SK-N-SH (cell line): Measurements from ENCODE around the gene ADGRL3. TPM values are rescaled to one million over a fixed set of nuclear protein-coding genes. Genes with fewer than 3 reads are reported as not detected.

ENCODE experiments used
- CTCF ChIA-PET: fragments of 300-600, 350-600 bp; formaldehyde crosslinking; extraction: SDS; loops from one replicate; lab custom pipeline; 2021; lab: Yijun Ruan, JAX
- POLR2A ChIA-PET: fragments of 350-600 bp; sonication (Branson Sonifier 250); formaldehyde crosslinking; extraction: SDS; loops from one replicate; lab custom pipeline; 2020; ENCODE audit warnings: antibody characterized with exemption, inconsistent platforms; lab: Yijun Ruan, JAX
- DNase-seq: peaks from one replicate; pipeline ENCODE4 v3.0.0; 2012
- H2AFZ ChIP-seq: fragments of 200-600 bp; sonication (generic); 2 replicates; pipeline ENCODE4 v1.8.1; 2016; ENCODE audit warnings: antibody characterized with exemption, mild to moderate bottlenecking, low read depth
- H3F3A ChIP-seq: fragments of 200-600 bp; sonication (generic); replicated peaks from 2 replicates; pipeline ENCODE3; 2016; ENCODE audit warnings: antibody characterized with exemption, mild to moderate bottlenecking; ENCODE audit not compliant: insufficient read depth
- H3K27ac ChIP-seq, 2 experiments: fragments of 200-500 bp in 1 of 2; fragments of 200-600 bp in 1 of 2; sonication (Bioruptor generic) in 1 of 2; sonication (generic), shearing (Covaris generic) in 1 of 2; 2 replicates each; pipeline versions ENCODE4 v1.5.1 to v1.6.1; 2014 to 2016; ENCODE audit warnings: low read depth in 2 of 2, inconsistent platforms in 1 of 2, low read length in 1 of 2, mild to moderate bottlenecking in 1 of 2, mixed read lengths in 1 of 2
- H3K27me3 ChIP-seq: fragments of 200-600 bp; sonication (generic), shearing (Covaris generic); 2 replicates; pipeline ENCODE4 v1.6.1; 2016; ENCODE audit warnings: mixed run types; ENCODE audit not compliant: insufficient read depth
- H3K36me3 ChIP-seq, 2 experiments: fragments of 200-500 bp in 1 of 2; fragments of 200-600 bp in 1 of 2; sonication (Bioruptor generic) in 1 of 2; sonication (generic) in 1 of 2; replicated peaks in 1 of 2; 2 replicates each; pipeline versions ENCODE3 to v1.5.1; 2014 to 2016; ENCODE audit warnings: low read length in 1 of 2, mild to moderate bottlenecking in 1 of 2; ENCODE audit not compliant: insufficient read depth in 2 of 2, control insufficient read depth in 1 of 2
- H3K4me1 ChIP-seq, 2 experiments: fragments of 200-500 bp in 1 of 2; fragments of 200-600 bp in 1 of 2; sonication (Bioruptor generic) in 1 of 2; sonication (generic), shearing (Covaris generic) in 1 of 2; 2 replicates each; pipeline versions ENCODE4 v1.5.1 to v1.6.1; 2014 to 2016; ENCODE audit warnings: low read depth in 1 of 2, low read length in 1 of 2, mixed run types in 1 of 2; ENCODE audit not compliant: insufficient read depth in 2 of 2, control insufficient read depth in 1 of 2
- H3K4me2 ChIP-seq: fragments of 200-600 bp; sonication (generic), shearing (Covaris generic); 2 replicates; pipeline ENCODE4 v1.6.1; 2017; ENCODE audit warnings: mixed run types
- H3K4me3 ChIP-seq, 2 experiments: fragments of 200-500 bp in 1 of 2; fragments of 200-600 bp in 1 of 2; sonication (Bioruptor generic) in 1 of 2; sonication (generic), shearing (Covaris generic) in 1 of 2; 2 replicates each; pipeline versions ENCODE4 v1.5.1 to v1.8.1; 2014 to 2016; ENCODE audit warnings: low read depth in 2 of 2, inconsistent platforms in 1 of 2, low read length in 1 of 2, mild to moderate bottlenecking in 1 of 2, mixed read lengths in 1 of 2, moderate library complexity in 1 of 2
- H3K79me2 ChIP-seq: fragments of 200-600 bp; sonication (generic); 2 replicates; pipeline ENCODE4 v1.8.1; 2017; ENCODE audit warnings: mild to moderate bottlenecking; ENCODE audit not compliant: insufficient read depth
- H3K9ac ChIP-seq: fragments of 200-600 bp; sonication (generic); 2 replicates; pipeline ENCODE4 v1.6.1; 2017; ENCODE audit warnings: mixed run types
- H3K9me2 ChIP-seq: fragments of 200-600 bp; sonication (generic); 2 replicates; pipeline ENCODE4 v1.6.1; 2017; ENCODE audit warnings: mixed run types
- H3K9me3 ChIP-seq: fragments of 200-600 bp; sonication (generic); 2 replicates; pipeline ENCODE4 v1.6.1; 2017; ENCODE audit warnings: mixed run types, mild to moderate bottlenecking, moderate library complexity
- H4K20me1 ChIP-seq: fragments of 200-600 bp; sonication (generic); 2 replicates; pipeline ENCODE4 v1.6.1; 2017; ENCODE audit warnings: mild to moderate bottlenecking, mixed run types; ENCODE audit not compliant: insufficient read depth
- CHD2 ChIP-seq: fragments of 150-350 bp; IDR thresholded peaks from 2 replicates; pipeline ENCODE4 v1.6.1; 2018; ENCODE audit warnings: low read length; ENCODE audit not compliant: partially characterized antibody
- EP300 ChIP-seq, 2 experiments: IDR thresholded peaks; 2 replicates each; pipeline versions ENCODE4 v1.4.0 to v1.6.1; 2012; ENCODE audit warnings: borderline replicate concordance in 1 of 2, low read depth in 1 of 2, low read length in 1 of 2
- FOXM1 ChIP-seq: IDR thresholded peaks from 2 replicates; pipeline ENCODE4 v1.4.0; 2012; ENCODE audit warnings: low read depth, mild to moderate bottlenecking
- GATA2 ChIP-seq: sonication (generic); formaldehyde crosslinking; IDR thresholded peaks from 2 replicates; pipeline ENCODE4 v1.5.0; 2020; ENCODE audit warnings: mild to moderate bottlenecking, missing genetic modification reagents
- JUND ChIP-seq: IDR thresholded peaks from 2 replicates; pipeline ENCODE4 v1.4.0; 2012
- MEF2A ChIP-seq: IDR thresholded peaks from 2 replicates; pipeline ENCODE4 v1.4.0; 2012; ENCODE audit warnings: low read depth, borderline replicate concordance
- NRF1 ChIP-seq: IDR thresholded peaks from 2 replicates; pipeline ENCODE4 v1.6.1; 2012; ENCODE audit warnings: low read depth, mild to moderate bottlenecking, low read length
- POLR2AphosphoS5 ChIP-seq: IDR thresholded peaks from 2 replicates; pipeline ENCODE4 v1.6.1; 2012; ENCODE audit warnings: low read depth, low read length
- RAD21 ChIP-seq: IDR thresholded peaks from 2 replicates; pipeline ENCODE4 v1.6.1; 2012; ENCODE audit warnings: mild to moderate bottlenecking, low read length
- RCOR1 ChIP-seq: fragments of 150-350 bp; IDR thresholded peaks from 2 replicates; pipeline ENCODE4 v1.6.1; 2017; ENCODE audit warnings: antibody characterized with exemption, low read length
- SIN3A ChIP-seq: IDR thresholded peaks from 2 replicates; pipeline ENCODE4 v1.6.1; 2012; ENCODE audit warnings: low read depth, mild to moderate bottlenecking, low read length, moderate library complexity, borderline replicate concordance
- SMC3 ChIP-seq: IDR thresholded peaks from 2 replicates; pipeline ENCODE4 v1.6.1; 2012; ENCODE audit warnings: low read depth, low read length, improper control_type of control experiment
- TCF12 ChIP-seq: IDR thresholded peaks from 2 replicates; pipeline ENCODE4 v1.4.0; 2012
- WGBS: methylation state at CpG from one replicate; pipeline ENCODE4 v1.1.6; 2017; ENCODE audit warnings: low lambda C conversion rate; 5-methylcytosine and 5-hydroxymethylcytosine counted together
- polyA plus RNA-seq, 3 experiments: library from polyadenylated mRNA; depleted of rRNA; stranded (reverse); fragments of >200 nt; gene quantifications; 2 replicates each; pipeline ENCODE4 v1.2.3, GENCODE V29; 2012
- TF ChIP-seq, protein P1 (sequence below): IDR thresholded peaks from 2 replicates; pipeline ENCODE4; 2012
- TF ChIP-seq, protein P2 (sequence below): fragments of 200-600 bp; sonication (generic); IDR thresholded peaks from 2 replicates; pipeline ENCODE4 v1.6.1; 2017; ENCODE audit warnings: antibody characterized with exemption, mild to moderate bottlenecking, moderate library complexity
- TF ChIP-seq, protein P3 (sequence below): IDR thresholded peaks from 2 replicates; pipeline ENCODE4 v1.4.0; 2012; ENCODE audit warnings: low read depth, borderline replicate concordance
- TF ChIP-seq, protein P4 (sequence below): IDR thresholded peaks from 2 replicates; pipeline ENCODE4 v1.4.0; 2012; ENCODE audit warnings: low read depth

The ADGRL3 gene
- polyA plus RNA-seq, 1 of the 3 experiments (the other 2 are of a cell fraction), result 0.03 TPM

DNA sequence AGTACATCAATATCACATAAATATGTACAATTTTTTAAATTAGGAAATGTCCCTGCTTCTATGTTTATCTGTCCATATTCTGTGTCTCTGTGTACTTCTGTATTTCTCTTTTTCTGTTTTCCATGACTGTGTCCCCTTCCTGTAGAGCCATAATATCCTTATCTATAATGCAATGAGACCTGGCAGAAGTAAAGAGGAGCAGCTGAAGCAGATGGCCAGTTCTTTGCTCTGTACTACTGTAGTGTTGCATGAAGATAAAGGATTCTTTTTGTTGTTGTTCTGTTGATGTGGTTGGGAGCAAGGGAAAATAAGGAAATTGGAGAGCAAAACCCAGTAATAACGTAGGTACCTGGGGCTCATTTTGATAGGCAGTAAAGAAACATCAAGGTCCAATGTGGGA is 301.7 kb downstream of the ADGRL3 start:
- no peaks in the 10 kb centered on the region for H3K27me3 ChIP-seq
- peak overlapping the region in 1 of 2 experiments; percentile 39; a peak in 2 of 4 replicates for H3K27ac ChIP-seq
- DNase-seq, result peak; percentile 43
- H3K9me2 ChIP-seq, result no peaks in the 10 kb centered on the region
- no peaks in the 10 kb centered on the region for H3K79me2 ChIP-seq
- TF ChIP-seq, protein P1, sequence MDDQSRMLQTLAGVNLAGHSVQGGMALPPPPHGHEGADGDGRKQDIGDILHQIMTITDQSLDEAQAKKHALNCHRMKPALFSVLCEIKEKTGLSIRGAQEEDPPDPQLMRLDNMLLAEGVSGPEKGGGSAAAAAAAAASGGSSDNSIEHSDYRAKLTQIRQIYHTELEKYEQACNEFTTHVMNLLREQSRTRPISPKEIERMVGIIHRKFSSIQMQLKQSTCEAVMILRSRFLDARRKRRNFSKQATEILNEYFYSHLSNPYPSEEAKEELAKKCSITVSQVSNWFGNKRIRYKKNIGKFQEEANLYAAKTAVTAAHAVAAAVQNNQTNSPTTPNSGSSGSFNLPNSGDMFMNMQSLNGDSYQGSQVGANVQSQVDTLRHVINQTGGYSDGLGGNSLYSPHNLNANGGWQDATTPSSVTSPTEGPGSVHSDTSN, result no peak
- TF ChIP-seq EP300 (IDR thresholded peaks at IDR 0.05; ENCODE audit: borderline replicate concordance in 1 of 2, low read depth in 1 of 2, low read length in 1 of 2) (no peak), RAD21 (peak; percentile 15; the same call in 1 of the 2 replicates), RCOR1 (no peak), NRF1 (no peak), GATA2 (peak; percentile 69)
- TF ChIP-seq, protein P2, sequence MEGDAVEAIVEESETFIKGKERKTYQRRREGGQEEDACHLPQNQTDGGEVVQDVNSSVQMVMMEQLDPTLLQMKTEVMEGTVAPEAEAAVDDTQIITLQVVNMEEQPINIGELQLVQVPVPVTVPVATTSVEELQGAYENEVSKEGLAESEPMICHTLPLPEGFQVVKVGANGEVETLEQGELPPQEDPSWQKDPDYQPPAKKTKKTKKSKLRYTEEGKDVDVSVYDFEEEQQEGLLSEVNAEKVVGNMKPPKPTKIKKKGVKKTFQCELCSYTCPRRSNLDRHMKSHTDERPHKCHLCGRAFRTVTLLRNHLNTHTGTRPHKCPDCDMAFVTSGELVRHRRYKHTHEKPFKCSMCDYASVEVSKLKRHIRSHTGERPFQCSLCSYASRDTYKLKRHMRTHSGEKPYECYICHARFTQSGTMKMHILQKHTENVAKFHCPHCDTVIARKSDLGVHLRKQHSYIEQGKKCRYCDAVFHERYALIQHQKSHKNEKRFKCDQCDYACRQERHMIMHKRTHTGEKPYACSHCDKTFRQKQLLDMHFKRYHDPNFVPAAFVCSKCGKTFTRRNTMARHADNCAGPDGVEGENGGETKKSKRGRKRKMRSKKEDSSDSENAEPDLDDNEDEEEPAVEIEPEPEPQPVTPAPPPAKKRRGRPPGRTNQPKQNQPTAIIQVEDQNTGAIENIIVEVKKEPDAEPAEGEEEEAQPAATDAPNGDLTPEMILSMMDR, result no peak
- TF ChIP-seq, protein P3, sequence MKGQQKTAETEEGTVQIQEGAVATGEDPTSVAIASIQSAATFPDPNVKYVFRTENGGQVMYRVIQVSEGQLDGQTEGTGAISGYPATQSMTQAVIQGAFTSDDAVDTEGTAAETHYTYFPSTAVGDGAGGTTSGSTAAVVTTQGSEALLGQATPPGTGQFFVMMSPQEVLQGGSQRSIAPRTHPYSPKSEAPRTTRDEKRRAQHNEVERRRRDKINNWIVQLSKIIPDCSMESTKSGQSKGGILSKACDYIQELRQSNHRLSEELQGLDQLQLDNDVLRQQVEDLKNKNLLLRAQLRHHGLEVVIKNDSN, result no peak
- TF ChIP-seq, all 33 proteins: peak for 2
- H3F3A ChIP-seq, result no peaks in the 10 kb centered on the region
- H3K36me3 ChIP-seq, result no peaks in the 10 kb centered on the region
- no peak overlapping the region for H3K9ac ChIP-seq
- WGBS, result 7% methylated on average over 1 of the region's 1 CpG
- peaks cover 0 to 3% of the 10 kb centered on the region in 2 experiments; a peak in 2 of 4 replicates for H3K4me1 ChIP-seq
- H2AFZ ChIP-seq, result no peak overlapping the region
- H3K9me3 ChIP-seq, result no peaks in the 10 kb centered on the region
- H3K4me2 ChIP-seq, result no peak overlapping the region
- POLR2A ChIA-PET, result no interaction called here
- H4K20me1 ChIP-seq, result no peaks in the 10 kb centered on the region
- CTCF ChIA-PET, result interaction anchor here (1.0 kb wide), 1 partner anchor 292 kb away, joined by 4 read pairs; no protein-coding TSS in a partner anchor
- H3K4me3 ChIP-seq, result no peak overlapping the region

DNA sequence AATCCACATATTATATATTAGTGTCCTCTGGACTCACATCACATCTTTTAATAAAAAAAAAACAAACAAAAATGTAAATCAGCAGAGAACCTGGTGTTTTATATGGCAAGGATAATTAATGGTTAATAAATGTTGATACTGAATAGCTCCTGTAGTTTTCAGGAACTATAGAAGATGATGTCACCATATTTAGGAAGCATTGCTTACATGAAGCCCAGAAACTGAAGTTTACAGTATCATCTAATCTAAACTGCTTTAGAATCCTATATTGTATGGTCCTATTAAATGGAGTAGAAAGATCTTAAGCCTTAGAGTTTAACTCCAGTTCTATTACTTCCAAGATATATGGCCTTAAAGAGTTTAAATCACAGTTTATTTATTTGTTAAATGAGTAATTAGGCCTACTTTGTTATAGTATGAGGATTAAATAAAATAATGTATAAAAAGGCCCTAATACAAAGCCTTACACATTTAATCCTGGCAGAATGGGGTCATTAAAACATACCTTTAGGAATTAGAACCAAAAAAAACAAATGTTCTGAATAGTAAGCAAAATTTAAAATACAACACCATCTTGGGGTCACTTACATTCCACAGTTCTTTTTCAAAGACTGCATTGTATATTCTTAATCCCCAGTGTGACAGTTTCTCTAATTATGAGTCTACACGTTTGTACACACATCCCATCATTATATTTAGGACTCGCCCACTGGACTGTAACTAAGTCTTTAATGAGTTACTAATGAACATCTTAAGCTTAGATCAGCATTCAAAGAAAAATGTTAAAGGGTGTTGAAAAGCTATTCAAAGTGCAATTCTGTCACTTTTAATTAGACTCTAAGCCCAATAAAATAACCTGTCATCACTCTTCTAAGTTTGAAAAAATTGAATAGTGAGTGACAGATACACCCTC is 305.9 kb downstream of the ADGRL3 start:
- H3F3A ChIP-seq, result no peaks in the 10 kb centered on the region
- H3K27me3 ChIP-seq, result no peaks in the 10 kb centered on the region
- ChIA-PET CTCF (no interaction called here), POLR2A (no interaction called here)
- H3K36me3 ChIP-seq, result no peaks in the 10 kb centered on the region
- H4K20me1 ChIP-seq, result no peaks in the 10 kb centered on the region
- H3K4me2 ChIP-seq, result no peak overlapping the region
- no peak overlapping the region for H3K9ac ChIP-seq
- WGBS, result 25% methylated on average over 2 of the region's 2 CpGs
- H3K79me2 ChIP-seq, result no peaks in the 10 kb centered on the region
- DNase-seq, result no peak
- TF ChIP-seq SMC3, result no peak
- TF ChIP-seq CHD2, result no peak
- no peak for TF ChIP-seq JUND
- no peak for TF ChIP-seq FOXM1
- TF ChIP-seq NRF1, result no peak
- no peak for TF ChIP-seq MEF2A
- no peak for TF ChIP-seq GATA2
- no peak for TF ChIP-seq SIN3A
- TF ChIP-seq, protein P4, sequence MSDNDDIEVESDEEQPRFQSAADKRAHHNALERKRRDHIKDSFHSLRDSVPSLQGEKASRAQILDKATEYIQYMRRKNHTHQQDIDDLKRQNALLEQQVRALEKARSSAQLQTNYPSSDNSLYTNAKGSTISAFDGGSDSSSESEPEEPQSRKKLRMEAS, result no peak
- no peak for TF ChIP-seq TCF12
- no peak for TF ChIP-seq POLR2AphosphoS5
- TF ChIP-seq EP300 (IDR thresholded peaks at IDR 0.05; ENCODE audit: borderline replicate concordance in 1 of 2, low read depth in 1 of 2, low read length in 1 of 2), result no peak
- H3K9me2 ChIP-seq, result no peaks in the 10 kb centered on the region
- H2AFZ ChIP-seq, result no peak overlapping the region
- no peak overlapping the region for H3K4me3 ChIP-seq
- no peak overlapping the region for H3K27ac ChIP-seq
- H3K4me1 ChIP-seq, result peaks cover 0 to 3% of the 10 kb centered on the region in 2 experiments; a peak in 2 of 4 replicates
- H3K9me3 ChIP-seq, result no peaks in the 10 kb centered on the region
